Measurements from ENCODE around the gene MOK.
A peak's percentile ranks its signal among the peaks of the same experiment; 100 is the strongest.
"Not testable (repeated sequence)": the region's sequence is repeated elsewhere in the genome, so short reads cannot be mapped to it uniquely, and the experiment has no call there.

Gene MOK

GRCh38 chr14:102246071-102246470 lies 58.9 kb downstream of the MOK start:
- H3K9ac ChIP-seq (ENCODE audit: low read length): peak overlapping the region; percentile 6
- H3K36me3 ChIP-seq (ENCODE audit: control insufficient read depth, insufficient read depth, low read length): no peaks in the 10 kb centered on the region; the same call in 1 of the 2 replicates
- peaks cover 13% of the 10 kb centered on the region; the same call in 1 of the 2 replicates for H3K9me3 ChIP-seq (ENCODE audit: control insufficient read depth, insufficient read depth, low read depth, low read length)
- H3K4me1 ChIP-seq (ENCODE audit: control insufficient read depth, insufficient read depth, low read length): peaks cover 25% of the 10 kb centered on the region
- no peak overlapping the region for H3K4me3 ChIP-seq (ENCODE audit: low read depth, low read length)
- peaks cover 16% of the 10 kb centered on the region for H3K27me3 ChIP-seq (ENCODE audit: control insufficient read depth, insufficient read depth, low read length)
- H3K27ac ChIP-seq (ENCODE audit: low read depth, low read length): no peak overlapping the region

DNA sequence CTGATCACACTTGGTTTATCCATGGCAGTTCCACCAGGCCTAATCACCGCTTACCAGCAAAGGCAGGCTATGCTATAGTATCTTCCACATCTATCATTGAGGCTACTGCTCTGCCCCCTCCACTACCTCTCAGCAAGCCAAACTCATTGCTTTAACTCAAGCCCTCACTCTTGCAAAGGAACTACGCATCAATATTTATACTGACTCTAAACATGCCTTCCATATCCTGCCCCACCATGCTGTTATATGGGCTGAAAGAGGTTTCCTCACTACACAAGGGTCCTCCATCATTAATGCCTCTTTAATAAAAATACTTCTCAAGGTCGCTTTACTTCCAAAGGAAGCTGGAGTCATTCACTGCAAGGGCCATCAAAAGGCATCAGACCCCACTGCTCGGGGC lies 61.2 kb downstream of the MOK start:
- not testable (repeated sequence) for H3K9ac ChIP-seq (ENCODE audit: low read length); H3K36me3 ChIP-seq (ENCODE audit: control insufficient read depth, insufficient read depth, low read length); H3K4me3 ChIP-seq (ENCODE audit: low read depth, low read length); H3K27ac ChIP-seq (ENCODE audit: low read depth, low read length)
- H3K9me3 ChIP-seq (ENCODE audit: control insufficient read depth, insufficient read depth, low read depth, low read length): peaks cover 20% of the 10 kb centered on the region; the same call in 1 of the 2 replicates
- H3K4me1 ChIP-seq (ENCODE audit: control insufficient read depth, insufficient read depth, low read length): peaks cover 27% of the 10 kb centered on the region
- H3K27me3 ChIP-seq (ENCODE audit: control insufficient read depth, insufficient read depth, low read length): peaks cover 12% of the 10 kb centered on the region

DNA sequence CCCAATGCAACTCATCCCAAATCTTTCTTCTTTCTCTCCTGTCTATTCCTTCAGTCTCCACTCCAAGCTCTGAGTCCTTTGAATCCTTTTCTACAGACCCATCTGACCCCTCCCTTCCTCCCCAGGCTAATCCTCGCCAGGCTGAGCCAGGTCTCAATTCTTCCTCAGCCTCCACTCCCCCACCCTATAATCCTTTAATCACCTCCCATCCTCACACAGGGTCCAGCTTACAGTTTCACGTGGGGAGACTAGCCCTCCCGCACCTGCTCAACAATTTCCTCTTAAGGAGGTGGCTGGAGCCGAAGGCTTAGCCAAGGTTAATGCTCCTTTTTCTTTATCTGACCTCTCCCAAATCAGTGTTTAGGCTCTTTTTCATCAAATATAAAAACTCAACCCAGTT lies 63.8 kb downstream of the MOK start:
- Histone ChIP-seq H3K27me3 (ENCODE audit: control insufficient read depth, insufficient read depth, low read length) (0 out of 2 replicates have a peak, but pooled peaks cover 2% of the 10 kb centered on the region), H3K36me3 (ENCODE audit: control insufficient read depth, insufficient read depth, low read length) (no peaks in the 10 kb centered on the region; the same call in 1 of the 2 replicates), H3K9ac (ENCODE audit: low read length) (no peak overlapping the region), H3K27ac (ENCODE audit: low read depth, low read length) (no peak overlapping the region), H3K4me1 (ENCODE audit: control insufficient read depth, insufficient read depth, low read length) (peaks cover 10% of the 10 kb centered on the region), H3K4me3 (ENCODE audit: low read depth, low read length) (no peak overlapping the region), H3K9me3 (ENCODE audit: control insufficient read depth, insufficient read depth, low read depth, low read length) (peaks cover 20% of the 10 kb centered on the region; the same call in 1 of the 2 replicates)

DNA sequence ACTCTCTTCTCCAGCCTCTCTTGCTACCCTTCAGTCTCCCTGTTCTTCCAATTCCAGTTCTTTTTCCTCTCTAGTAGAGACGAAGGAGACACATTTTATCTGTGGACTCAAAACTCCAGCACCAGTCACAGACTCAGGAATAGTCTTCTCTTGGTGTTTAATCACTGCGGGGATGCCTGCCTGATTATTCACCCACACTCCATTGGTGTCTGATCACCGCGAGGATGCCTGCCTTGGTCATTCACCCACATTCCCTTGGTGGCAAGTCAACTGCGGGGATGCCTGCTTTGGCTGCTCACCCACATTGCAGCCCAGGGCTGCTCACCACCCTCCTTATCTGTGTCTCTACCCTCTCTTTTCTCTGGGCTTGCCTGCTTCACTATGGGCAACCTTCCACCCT lies 64.5 kb downstream of the MOK start:
- not testable (repeated sequence) for H3K27ac ChIP-seq (ENCODE audit: low read depth, low read length); H3K9ac ChIP-seq (ENCODE audit: low read length); H3K4me3 ChIP-seq (ENCODE audit: low read depth, low read length); H3K36me3 ChIP-seq (ENCODE audit: control insufficient read depth, insufficient read depth, low read length); H3K27me3 ChIP-seq (ENCODE audit: control insufficient read depth, insufficient read depth, low read length)
- Histone ChIP-seq H3K9me3 (ENCODE audit: control insufficient read depth, insufficient read depth, low read depth, low read length) (peaks cover 20% of the 10 kb centered on the region; the same call in 1 of the 2 replicates), H3K4me1 (ENCODE audit: control insufficient read depth, insufficient read depth, low read length) (peaks cover 16% of the 10 kb centered on the region)

GRCh38 chr14:102239231-102239630 lies 65.7 kb downstream of the MOK start:
- H3K4me1 ChIP-seq (ENCODE audit: control insufficient read depth, insufficient read depth, low read length): peaks cover 24% of the 10 kb centered on the region
- H3K27me3 ChIP-seq (ENCODE audit: control insufficient read depth, insufficient read depth, low read length): no peaks in the 10 kb centered on the region
- no peak overlapping the region; the same call in 1 of the 2 replicates for H3K27ac ChIP-seq (ENCODE audit: low read depth, low read length)
- H3K4me3 ChIP-seq (ENCODE audit: low read depth, low read length): no peak overlapping the region; the same call in 1 of the 2 replicates
- H3K9me3 ChIP-seq (ENCODE audit: control insufficient read depth, insufficient read depth, low read depth, low read length): peaks cover 20% of the 10 kb centered on the region; the same call in 1 of the 2 replicates
- H3K36me3 ChIP-seq (ENCODE audit: control insufficient read depth, insufficient read depth, low read length): no peaks in the 10 kb centered on the region; the same call in 1 of the 2 replicates
- H3K9ac ChIP-seq (ENCODE audit: low read length): no peak overlapping the region

DNA sequence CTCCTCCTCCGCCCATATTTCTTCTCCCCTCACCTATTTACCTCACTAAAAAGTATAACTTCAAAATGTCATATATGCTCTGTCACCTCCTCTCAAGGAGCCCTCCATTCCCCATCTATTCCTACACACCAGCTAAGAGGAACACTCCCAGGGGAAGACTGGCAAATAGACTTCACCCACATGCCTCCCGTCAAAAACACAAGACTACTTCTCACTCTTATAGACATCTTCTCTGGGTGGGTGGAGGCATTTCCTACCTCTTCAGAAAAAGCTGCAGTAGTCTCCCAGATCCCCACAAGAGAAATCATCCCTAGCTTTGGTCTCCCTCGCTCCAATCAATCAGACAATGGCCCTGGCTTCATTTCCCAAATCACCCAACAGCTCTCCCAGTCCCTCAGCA lies 66.2 kb downstream of the MOK start:
- H3K9me3 ChIP-seq (ENCODE audit: control insufficient read depth, insufficient read depth, low read depth, low read length): peaks cover 20% of the 10 kb centered on the region; the same call in 1 of the 2 replicates
- no peaks in the 10 kb centered on the region; the same call in 1 of the 2 replicates for H3K36me3 ChIP-seq (ENCODE audit: control insufficient read depth, insufficient read depth, low read length)
- no peaks in the 10 kb centered on the region for H3K27me3 ChIP-seq (ENCODE audit: control insufficient read depth, insufficient read depth, low read length)
- H3K27ac ChIP-seq (ENCODE audit: low read depth, low read length): no peak overlapping the region; the same call in 1 of the 2 replicates
- peaks cover 24% of the 10 kb centered on the region for H3K4me1 ChIP-seq (ENCODE audit: control insufficient read depth, insufficient read depth, low read length)
- H3K9ac ChIP-seq (ENCODE audit: low read length): no peak overlapping the region
- no peak overlapping the region for H3K4me3 ChIP-seq (ENCODE audit: low read depth, low read length)

- H3K36me3 ChIP-seq (ENCODE audit: control insufficient read depth, insufficient read depth, low read length): no peaks in the 10 kb centered on the region; the same call in 1 of the 2 replicates
These were observed 66.8 kb downstream of the MOK start for GRCh38 chr14:102238131-102238530.

GRCh38 chr14:102236026-102236425 lies 68.9 kb downstream of the MOK start:
- Histone ChIP-seq H3K27ac (ENCODE audit: low read depth, low read length) (no peak overlapping the region), H3K9ac (ENCODE audit: low read length) (no peak overlapping the region), H3K4me3 (ENCODE audit: low read depth, low read length) (no peak overlapping the region), H3K36me3 (ENCODE audit: control insufficient read depth, insufficient read depth, low read length) (no peaks in the 10 kb centered on the region), H3K9me3 (ENCODE audit: control insufficient read depth, insufficient read depth, low read depth, low read length) (peaks cover 7% of the 10 kb centered on the region; the same call in 1 of the 2 replicates), H3K27me3 (ENCODE audit: control insufficient read depth, insufficient read depth, low read length) (no peaks in the 10 kb centered on the region), H3K4me1 (ENCODE audit: control insufficient read depth, insufficient read depth, low read length) (peaks cover 24% of the 10 kb centered on the region)

More at GRCh38 chr14:102238131-102238530, 66.8 kb downstream of the MOK start:
- peaks cover 24% of the 10 kb centered on the region for H3K4me1 ChIP-seq (ENCODE audit: control insufficient read depth, insufficient read depth, low read length)
- no peak overlapping the region for H3K9ac ChIP-seq (ENCODE audit: low read length)
- H3K27ac ChIP-seq (ENCODE audit: low read depth, low read length): no peak overlapping the region
- peaks cover 14% of the 10 kb centered on the region; the same call in 1 of the 2 replicates for H3K9me3 ChIP-seq (ENCODE audit: control insufficient read depth, insufficient read depth, low read depth, low read length)
- H3K4me3 ChIP-seq (ENCODE audit: low read depth, low read length): no peak overlapping the region
- no peaks in the 10 kb centered on the region for H3K27me3 ChIP-seq (ENCODE audit: control insufficient read depth, insufficient read depth, low read length)

DNA sequence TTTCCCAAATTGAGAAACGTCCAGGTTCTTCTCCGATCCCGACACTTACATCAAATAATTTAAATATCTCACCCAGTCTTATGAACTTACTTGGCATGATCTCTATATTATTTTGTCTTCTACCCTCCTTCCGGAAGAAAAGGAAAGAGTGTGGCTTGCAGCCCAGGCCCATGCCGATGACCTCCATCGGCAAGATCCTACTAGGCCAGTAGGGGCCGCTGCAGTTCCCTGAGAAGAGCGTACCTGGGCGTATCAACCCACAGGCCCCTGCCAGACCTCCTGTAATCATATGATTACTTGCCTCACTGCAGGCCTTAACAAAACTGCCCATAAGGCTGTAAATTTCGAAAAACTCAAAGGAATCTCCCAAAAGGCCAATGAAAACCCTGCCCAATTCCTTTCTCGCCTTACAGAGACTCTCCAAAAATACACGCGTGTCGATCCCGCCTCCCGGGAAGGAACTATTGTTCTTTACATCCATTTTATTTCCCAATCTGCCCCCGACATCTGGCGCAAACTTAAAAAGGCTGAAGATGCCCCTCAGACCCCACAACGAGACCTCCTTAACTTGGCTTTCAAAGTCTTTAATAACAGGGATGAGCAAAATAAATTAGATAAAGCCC lies 69.6 kb downstream of the MOK start:
- Histone ChIP-seq H3K9me3 (ENCODE audit: control insufficient read depth, insufficient read depth, low read depth, low read length) (0 out of 2 replicates have a peak, but pooled peaks cover under 1% of the 10 kb centered on the region), H3K4me1 (ENCODE audit: control insufficient read depth, insufficient read depth, low read length) (peaks cover 24% of the 10 kb centered on the region), H3K4me3 (ENCODE audit: low read depth, low read length) (no peak overlapping the region), H3K27ac (ENCODE audit: low read depth, low read length) (no peak overlapping the region), H3K9ac (ENCODE audit: low read length) (no peak overlapping the region), H3K36me3 (ENCODE audit: control insufficient read depth, insufficient read depth, low read length) (no peaks in the 10 kb centered on the region), H3K27me3 (ENCODE audit: control insufficient read depth, insufficient read depth, low read length) (no peaks in the 10 kb centered on the region)

DNA sequence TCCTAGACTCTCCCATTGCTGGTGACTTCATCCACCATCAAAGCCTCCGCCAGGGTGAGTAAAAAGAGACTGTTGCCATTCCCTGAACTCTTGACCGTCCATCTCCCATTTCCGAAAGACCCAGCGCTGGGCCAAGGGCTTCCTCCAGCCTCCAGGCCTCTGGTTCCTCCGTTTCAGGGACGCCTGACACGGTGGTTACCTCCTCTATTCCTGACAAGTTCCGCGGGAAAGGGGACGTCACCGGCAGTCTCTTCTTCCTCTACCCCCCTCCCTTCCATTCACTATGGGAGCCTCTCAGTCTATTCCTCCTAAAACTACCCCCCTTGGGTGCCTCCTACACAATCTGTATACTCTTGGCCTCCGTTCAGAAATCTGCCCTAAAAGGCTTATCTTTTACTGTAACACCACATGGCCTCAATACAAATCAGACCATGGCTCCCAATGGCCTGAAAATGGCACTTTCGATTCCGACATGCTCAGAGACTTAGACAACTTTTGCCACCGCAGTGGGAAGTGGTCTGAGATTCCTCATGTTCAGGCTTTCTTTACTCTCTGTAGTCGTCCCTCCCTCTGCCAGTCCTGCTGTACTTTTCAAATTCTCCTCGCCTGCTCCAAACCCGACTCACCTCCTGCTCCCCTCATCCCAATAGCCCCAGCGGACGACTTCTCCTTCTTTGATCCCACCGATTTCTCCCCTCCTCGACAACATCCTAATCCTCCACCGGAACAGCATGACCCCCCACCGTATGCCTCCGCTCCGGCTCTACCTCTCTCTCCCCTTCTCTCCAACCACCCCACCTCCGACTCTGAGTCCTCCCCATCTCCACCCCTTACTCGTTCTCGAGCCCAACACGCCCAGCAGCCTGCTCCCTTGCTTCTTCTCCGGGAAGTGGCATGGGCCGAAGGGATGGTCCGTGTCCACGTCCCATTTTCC lies 70.4 kb downstream of the MOK start:
- Histone ChIP-seq H3K9ac (ENCODE audit: low read length) (no peak overlapping the region), H3K27me3 (ENCODE audit: control insufficient read depth, insufficient read depth, low read length) (no peaks in the 10 kb centered on the region), H3K4me1 (ENCODE audit: control insufficient read depth, insufficient read depth, low read length) (peaks cover 24% of the 10 kb centered on the region), H3K4me3 (ENCODE audit: low read depth, low read length) (no peak overlapping the region), H3K9me3 (ENCODE audit: control insufficient read depth, insufficient read depth, low read depth, low read length) (no peaks in the 10 kb centered on the region), H3K36me3 (ENCODE audit: control insufficient read depth, insufficient read depth, low read length) (no peaks in the 10 kb centered on the region), H3K27ac (ENCODE audit: low read depth, low read length) (no peak overlapping the region)

- H3K9ac ChIP-seq (ENCODE audit: low read length): no peak overlapping the region
- H3K27ac ChIP-seq (ENCODE audit: low read depth, low read length): no peak overlapping the region
- no peak overlapping the region for H3K4me3 ChIP-seq (ENCODE audit: low read depth, low read length)
- H3K36me3 ChIP-seq (ENCODE audit: control insufficient read depth, insufficient read depth, low read length): no peaks in the 10 kb centered on the region
- H3K4me1 ChIP-seq (ENCODE audit: control insufficient read depth, insufficient read depth, low read length): peaks cover 16% of the 10 kb centered on the region
- no peaks in the 10 kb centered on the region for H3K27me3 ChIP-seq (ENCODE audit: control insufficient read depth, insufficient read depth, low read length)
- no peaks in the 10 kb centered on the region for H3K9me3 ChIP-seq (ENCODE audit: control insufficient read depth, insufficient read depth, low read depth, low read length)
These were observed 71.9 kb downstream of the MOK start for GRCh38 chr14:102233081-102233480.
